Measurements from ENCODE around the gene TBPL1. TPM values are rescaled to one million over a fixed set of nuclear protein-coding genes. Genes with fewer than 3 reads are reported as not detected.

The TBPL1 gene
- total and polyA plus RNA-seq, 9 of the 15 experiments (the other 6 are each of a cell fraction or from before 2014, with no cell fraction given): 78.1 to 152 (median 107) TPM

GRCh38 chr6:133964702-133965101 lies 11.7 kb downstream of the TBPL1 start (continued):
- TF ChIP-seq, protein P1, sequence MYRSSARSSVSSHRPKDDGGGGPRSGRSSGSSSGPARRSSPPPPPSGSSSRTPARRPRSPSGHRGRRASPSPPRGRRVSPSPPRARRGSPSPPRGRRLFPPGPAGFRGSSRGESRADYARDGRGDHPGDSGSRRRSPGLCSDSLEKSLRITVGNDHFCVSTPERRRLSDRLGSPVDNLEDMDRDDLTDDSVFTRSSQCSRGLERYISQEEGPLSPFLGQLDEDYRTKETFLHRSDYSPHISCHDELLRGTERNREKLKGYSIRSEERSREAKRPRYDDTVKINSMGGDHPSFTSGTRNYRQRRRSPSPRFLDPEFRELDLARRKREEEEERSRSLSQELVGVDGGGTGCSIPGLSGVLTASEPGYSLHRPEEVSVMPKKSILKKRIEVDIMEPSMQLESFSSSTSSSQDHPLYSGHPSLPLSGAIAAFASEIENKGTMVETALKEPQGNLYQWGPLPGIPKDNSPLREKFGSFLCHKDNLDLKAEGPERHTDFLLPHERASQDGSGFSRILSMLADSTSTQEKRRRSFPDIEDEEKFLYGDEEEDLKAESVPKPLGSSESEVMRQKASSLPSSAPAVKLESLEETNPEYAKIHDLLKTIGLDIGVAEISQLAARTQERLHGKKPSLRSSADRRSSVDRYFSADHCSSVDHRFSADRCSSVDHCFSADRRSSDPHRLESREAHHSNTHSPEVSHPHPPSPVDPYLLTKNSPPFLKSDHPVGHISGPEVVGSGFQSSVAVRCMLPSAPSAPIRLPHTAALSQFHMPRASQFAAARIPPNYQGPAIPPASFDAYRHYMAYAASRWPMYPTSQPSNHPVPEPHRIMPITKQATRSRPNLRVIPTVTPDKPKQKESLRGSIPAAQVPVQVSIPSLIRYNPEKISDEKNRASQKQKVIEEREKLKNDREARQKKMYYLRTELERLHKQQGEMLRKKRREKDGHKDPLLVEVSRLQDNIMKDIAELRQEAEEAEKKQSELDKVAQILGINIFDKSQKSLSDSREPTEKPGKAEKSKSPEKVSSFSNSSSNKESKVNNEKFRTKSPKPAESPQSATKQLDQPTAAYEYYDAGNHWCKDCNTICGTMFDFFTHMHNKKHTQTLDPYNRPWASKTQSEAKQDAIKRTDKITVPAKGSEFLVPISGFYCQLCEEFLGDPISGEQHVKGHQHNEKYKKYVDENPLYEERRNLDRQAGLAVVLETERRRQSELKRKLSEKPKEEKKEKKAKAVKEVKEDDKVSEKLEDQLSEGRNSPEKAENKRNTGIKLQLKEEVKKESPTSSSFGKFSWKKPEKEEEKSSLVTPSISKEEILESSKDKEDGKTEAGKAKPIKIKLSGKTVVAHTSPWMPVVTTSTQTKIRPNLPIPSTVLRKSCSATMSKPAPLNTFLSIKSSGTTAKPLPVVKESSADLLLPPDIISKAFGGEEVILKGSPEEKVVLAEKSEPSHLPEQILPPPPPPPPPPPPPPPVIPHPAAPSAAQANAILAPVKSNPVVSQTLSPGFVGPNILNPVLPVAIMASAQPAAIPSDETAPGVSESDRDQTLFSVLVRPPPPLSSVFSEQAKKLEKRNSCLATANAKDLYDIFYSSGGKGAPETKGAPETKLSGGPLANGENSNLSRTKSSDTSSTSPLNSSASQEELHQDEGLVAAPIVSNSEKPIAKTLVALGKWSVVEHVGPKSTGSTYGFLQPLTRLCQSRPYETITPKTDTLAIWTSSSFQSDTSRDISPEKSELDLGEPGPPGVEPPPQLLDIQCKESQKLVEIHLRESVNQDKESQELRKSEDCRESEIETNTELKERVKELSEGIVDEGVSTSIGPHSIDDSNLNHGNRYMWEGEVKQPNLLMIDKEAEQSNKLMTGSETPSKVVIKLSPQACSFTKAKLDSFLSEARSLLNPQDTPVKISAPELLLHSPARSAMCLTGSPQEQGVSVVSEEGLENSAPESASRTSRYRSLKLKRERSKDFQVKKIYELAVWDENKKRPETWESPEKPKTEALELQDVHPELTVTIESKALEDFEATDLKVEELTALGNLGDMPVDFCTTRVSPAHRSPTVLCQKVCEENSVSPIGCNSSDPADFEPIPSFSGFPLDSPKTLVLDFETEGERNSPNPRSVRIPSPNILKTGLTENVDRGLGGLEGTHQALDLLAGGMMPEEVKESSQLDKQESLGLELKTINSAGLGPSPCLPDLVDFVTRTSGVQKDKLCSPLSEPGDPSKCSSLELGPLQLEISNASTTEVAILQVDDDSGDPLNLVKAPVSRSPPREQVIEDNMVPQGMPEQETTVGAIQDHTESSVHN (IDR thresholded peaks at IDR 0.05; ENCODE audit: borderline replicate concordance in 1 of 2, low read depth in 1 of 2): no peak
- TF ChIP-seq CCNT2 (IDR thresholded peaks at IDR 0.05; ENCODE audit: borderline replicate concordance, extremely low read depth, insufficient read length, low read depth, low read length) (no peak), NR2F6 (CRISPR knock-in tag; IDR thresholded peaks at IDR 0.05) (no peak), MTA2 (IDR thresholded peaks at IDR 0.05; ENCODE audit: low read depth) (no peak), ZNF707 (CRISPR knock-in tag; conservative IDR thresholded peaks at IDR 0.05) (no peak), HLTF (IDR thresholded peaks at IDR 0.05) (no peak), CGGBP1 (CRISPR knock-in tag; IDR thresholded peaks at IDR 0.05) (no peak), HDGF (IDR thresholded peaks at IDR 0.05) (no peak), KLF6 (CRISPR knock-in tag; IDR thresholded peaks at IDR 0.05; ENCODE audit: borderline replicate concordance) (no peak)
- TF ChIP-seq, protein P2, sequence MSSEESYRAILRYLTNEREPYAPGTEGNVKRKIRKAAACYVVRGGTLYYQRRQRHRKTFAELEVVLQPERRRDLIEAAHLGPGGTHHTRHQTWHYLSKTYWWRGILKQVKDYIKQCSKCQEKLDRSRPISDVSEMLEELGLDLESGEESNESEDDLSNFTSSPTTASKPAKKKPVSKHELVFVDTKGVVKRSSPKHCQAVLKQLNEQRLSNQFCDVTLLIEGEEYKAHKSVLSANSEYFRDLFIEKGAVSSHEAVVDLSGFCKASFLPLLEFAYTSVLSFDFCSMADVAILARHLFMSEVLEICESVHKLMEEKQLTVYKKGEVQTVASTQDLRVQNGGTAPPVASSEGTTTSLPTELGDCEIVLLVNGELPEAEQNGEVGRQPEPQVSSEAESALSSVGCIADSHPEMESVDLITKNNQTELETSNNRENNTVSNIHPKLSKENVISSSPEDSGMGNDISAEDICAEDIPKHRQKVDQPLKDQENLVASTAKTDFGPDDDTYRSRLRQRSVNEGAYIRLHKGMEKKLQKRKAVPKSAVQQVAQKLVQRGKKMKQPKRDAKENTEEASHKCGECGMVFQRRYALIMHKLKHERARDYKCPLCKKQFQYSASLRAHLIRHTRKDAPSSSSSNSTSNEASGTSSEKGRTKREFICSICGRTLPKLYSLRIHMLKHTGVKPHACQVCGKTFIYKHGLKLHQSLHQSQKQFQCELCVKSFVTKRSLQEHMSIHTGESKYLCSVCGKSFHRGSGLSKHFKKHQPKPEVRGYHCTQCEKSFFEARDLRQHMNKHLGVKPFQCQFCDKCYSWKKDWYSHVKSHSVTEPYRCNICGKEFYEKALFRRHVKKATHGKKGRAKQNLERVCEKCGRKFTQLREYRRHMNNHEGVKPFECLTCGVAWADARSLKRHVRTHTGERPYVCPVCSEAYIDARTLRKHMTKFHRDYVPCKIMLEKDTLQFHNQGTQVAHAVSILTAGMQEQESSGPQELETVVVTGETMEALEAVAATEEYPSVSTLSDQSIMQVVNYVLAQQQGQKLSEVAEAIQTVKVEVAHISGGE (CRISPR knock-in tag; IDR thresholded peaks at IDR 0.05): no peak

Measured in K562 (cell line).